Stimulated activated CD8-positive, alpha-beta memory T cell treated with anti-CD3 and anti-CD28 coated beads, Interleukin-4, amount 100 ng/mL, for 1 hour (primary cell): ENCODE measurements around the gene PRICKLE2.

Experiments
- DNase-seq, 2 donors: peaks; one replicate each; pipeline ENCODE4 v3.0.0-alpha.2; 2020; ENCODE audit warnings: low read depth in 2 of 2, low spot score in 1 of 2

The PRICKLE2 gene

GRCh38 chr3:64078966-64079365 is 146.3 kb downstream of the PRICKLE2 start:
- no peak for DNase-seq

GRCh38 chr3:64074895-64075679 is 150.2 kb downstream of the PRICKLE2 start:
- DNase-seq: no peak

- no peak for DNase-seq
Observed at GRCh38 chr3:64074060-64074459, 151.2 kb downstream of the PRICKLE2 start.

- DNase-seq: no peak
Observed at GRCh38 chr3:64073158-64073761, 152.0 kb downstream of the PRICKLE2 start.

- no peak for DNase-seq
Observed at GRCh38 chr3:64072126-64072525, 153.1 kb downstream of the PRICKLE2 start.

- no peak for DNase-seq
Observed at GRCh38 chr3:64070704-64071103, 154.6 kb downstream of the PRICKLE2 start.

GRCh38 chr3:64067506-64068346 is 157.5 kb downstream of the PRICKLE2 start:
- no peak for DNase-seq

GRCh38 chr3:64064804-64065203 is 160.5 kb downstream of the PRICKLE2 start:
- no peak for DNase-seq

GRCh38 chr3:64063983-64064438 is 161.3 kb downstream of the PRICKLE2 start:
- no peak for DNase-seq

- DNase-seq: no peak
Observed at GRCh38 chr3:64063207-64063982, 161.9 kb downstream of the PRICKLE2 start.

GRCh38 chr3:64061628-64062027 is 163.6 kb downstream of the PRICKLE2 start:
- DNase-seq: no peak

GRCh38 chr3:64059484-64060175 is 165.6 kb downstream of the PRICKLE2 start:
- no peak for DNase-seq

GRCh38 chr3:64058566-64058965 is 166.7 kb downstream of the PRICKLE2 start:
- DNase-seq: no peak

- DNase-seq: no peak
Observed at GRCh38 chr3:64057231-64057630, 168.0 kb downstream of the PRICKLE2 start.

GRCh38 chr3:64056606-64057180 is 168.6 kb downstream of the PRICKLE2 start:
- DNase-seq: no peak

- no peak for DNase-seq
Observed at GRCh38 chr3:64055076-64055475, 170.2 kb downstream of the PRICKLE2 start.

GRCh38 chr3:64054488-64054887 is 170.8 kb downstream of the PRICKLE2 start:
- no peak for DNase-seq

GRCh38 chr3:64053581-64053980 is 171.7 kb downstream of the PRICKLE2 start:
- DNase-seq: no peak

GRCh38 chr3:64053117-64053516 is 172.1 kb downstream of the PRICKLE2 start:
- no peak for DNase-seq

- no peak for DNase-seq
Observed at GRCh38 chr3:64049832-64050231, 175.4 kb downstream of the PRICKLE2 start.
